K562 (cell line): ENCODE results near the gene AGFG2. TPM values are rescaled to one million over a fixed set of nuclear protein-coding genes. Genes with fewer than 3 reads are reported as not detected.

ENCODE experiments used
- DACH1 ChIP-seq: fragments of 450-650 bp; IDR thresholded peaks from 2 replicates; pipeline ENCODE4 v1.6.1; 2018; ENCODE audit not compliant: partially characterized antibody
- HMGN3 ChIP-seq: IDR thresholded peaks from 2 replicates; pipeline ENCODE4 v1.6.1; 2011; ENCODE audit warnings: borderline replicate concordance, low read depth, mild to moderate bottlenecking, mixed read lengths, low read length; ENCODE audit not compliant: insufficient read length; ENCODE audit errors: extremely low read depth
- MTA2 ChIP-seq: fragments of 450-650 bp; IDR thresholded peaks from 2 replicates; pipeline ENCODE4 v1.6.1; 2016; ENCODE audit warnings: low read depth
- MYC ChIP-seq, 2 experiments: fragments of 250-450 bp in 1 of 2; sonication (Bioruptor Pico) in 1 of 2; IDR thresholded peaks; 2 replicates each; pipeline versions ENCODE4 v1.5.1 to v1.6.1; 2012 to 2021; ENCODE audit warnings: low read depth in 2 of 2, borderline replicate concordance in 1 of 2, improper control_type of control experiment in 1 of 2, low read length in 1 of 2, mild to moderate bottlenecking in 1 of 2, moderate library complexity in 1 of 2
- PRMT5 ChIP-seq: sonication (generic); formaldehyde crosslinking; IDR thresholded peaks from 2 replicates; pipeline ENCODE4 v1.5.0; 2020; ENCODE audit warnings: missing genetic modification reagents
- ZNF232 ChIP-seq: sonication (generic); formaldehyde crosslinking; IDR thresholded peaks from 2 replicates; pipeline ENCODE4 v1.8.0; 2022; ENCODE audit warnings: mild to moderate bottlenecking, missing genetic modification reagents
- ZNF407 ChIP-seq: fragments of 450-650 bp; IDR thresholded peaks from 2 replicates; pipeline ENCODE4 v1.6.1; 2016; ENCODE audit warnings: low read depth
- ZNF518B ChIP-seq: fragments of 250-450 bp; sonication (Bioruptor Pico); IDR thresholded peaks from 2 replicates; pipeline ENCODE4 v1.5.0; 2021; ENCODE audit warnings: mild to moderate bottlenecking, moderate library complexity
- ZNF780A ChIP-seq: fragments of 250-450 bp; sonication (Bioruptor Pico); IDR thresholded peaks from 2 replicates; pipeline ENCODE4 v1.5.0; 2021; ENCODE audit warnings: mild to moderate bottlenecking
- polyA plus RNA-seq, 8 experiments: library from polyadenylated mRNA; depleted of rRNA in 4 of 8; stranded (reverse) in 5 of 8; unstranded in 3 of 8; fragments of >200 nt; fragmentation: Nextera tagmentation in 2 of 8; fragmentation: Illumina TruSeq in 1 of 8; extraction: Ambion mirVana in 2 of 8; extraction: Trizol in 1 of 8; gene quantifications; 2 replicates each; pipeline versions ENCODE4 v1.2.1 to v1.2.3, GENCODE V29; 2011 to 2014; ENCODE audit warnings: inconsistent platforms in 1 of 8, missing spikeins in 1 of 8
- total RNA-seq, 7 experiments: library from RNA; depleted of rRNA in 6 of 7; stranded (reverse); fragments of >200 nt in 6 of 7; fragmentation: Illumina TruSeq in 2 of 7; extraction: Trizol in 2 of 7; gene quantifications; 2 replicates each; pipeline versions ENCODE4 v1.2.1 to v1.2.3, GENCODE V29; 2011 to 2021; ENCODE audit warnings: low replicate concordance in 1 of 7
- TF ChIP-seq, protein P1 (sequence below): sonication (generic); formaldehyde crosslinking; IDR thresholded peaks from 2 replicates; pipeline ENCODE4 v1.8.0; 2023; ENCODE audit warnings: mild to moderate bottlenecking, missing genetic modification reagents
- TF ChIP-seq, protein P2 (sequence below): fragments of 450-650 bp; formaldehyde crosslinking; IDR thresholded peaks from 2 replicates; pipeline ENCODE4 v1.4.0; 2020; ENCODE audit warnings: mild to moderate bottlenecking, moderate library complexity

The AGFG2 gene
- total and polyA plus RNA-seq, 9 of the 15 experiments (the other 6 are each of a cell fraction or from before 2014, with no cell fraction given): 0.31 to 23.1 (median 6.5) TPM

- TF ChIP-seq MYC (IDR thresholded peaks at IDR 0.05; ENCODE audit: low read depth, low read length): no peak
- TF ChIP-seq MYC (CRISPR knock-in tag; IDR thresholded peaks at IDR 0.05; ENCODE audit: borderline replicate concordance, low read depth): no peak
- no peak for TF ChIP-seq ZNF518B
- TF ChIP-seq ZNF780A: no peak
- TF ChIP-seq, protein P1, sequence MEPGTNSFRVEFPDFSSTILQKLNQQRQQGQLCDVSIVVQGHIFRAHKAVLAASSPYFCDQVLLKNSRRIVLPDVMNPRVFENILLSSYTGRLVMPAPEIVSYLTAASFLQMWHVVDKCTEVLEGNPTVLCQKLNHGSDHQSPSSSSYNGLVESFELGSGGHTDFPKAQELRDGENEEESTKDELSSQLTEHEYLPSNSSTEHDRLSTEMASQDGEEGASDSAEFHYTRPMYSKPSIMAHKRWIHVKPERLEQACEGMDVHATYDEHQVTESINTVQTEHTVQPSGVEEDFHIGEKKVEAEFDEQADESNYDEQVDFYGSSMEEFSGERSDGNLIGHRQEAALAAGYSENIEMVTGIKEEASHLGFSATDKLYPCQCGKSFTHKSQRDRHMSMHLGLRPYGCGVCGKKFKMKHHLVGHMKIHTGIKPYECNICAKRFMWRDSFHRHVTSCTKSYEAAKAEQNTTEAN (CRISPR knock-in tag): no peak
- TF ChIP-seq DACH1: peak; percentile 44
- no peak for TF ChIP-seq ZNF232 (CRISPR knock-in tag)
- TF ChIP-seq, protein P2, sequence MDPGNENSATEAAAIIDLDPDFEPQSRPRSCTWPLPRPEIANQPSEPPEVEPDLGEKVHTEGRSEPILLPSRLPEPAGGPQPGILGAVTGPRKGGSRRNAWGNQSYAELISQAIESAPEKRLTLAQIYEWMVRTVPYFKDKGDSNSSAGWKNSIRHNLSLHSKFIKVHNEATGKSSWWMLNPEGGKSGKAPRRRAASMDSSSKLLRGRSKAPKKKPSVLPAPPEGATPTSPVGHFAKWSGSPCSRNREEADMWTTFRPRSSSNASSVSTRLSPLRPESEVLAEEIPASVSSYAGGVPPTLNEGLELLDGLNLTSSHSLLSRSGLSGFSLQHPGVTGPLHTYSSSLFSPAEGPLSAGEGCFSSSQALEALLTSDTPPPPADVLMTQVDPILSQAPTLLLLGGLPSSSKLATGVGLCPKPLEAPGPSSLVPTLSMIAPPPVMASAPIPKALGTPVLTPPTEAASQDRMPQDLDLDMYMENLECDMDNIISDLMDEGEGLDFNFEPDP: no peak
- TF ChIP-seq HMGN3: no peak
- no peak for TF ChIP-seq PRMT5 (CRISPR knock-in tag)
- no peak for TF ChIP-seq MTA2
- TF ChIP-seq ZNF407: no peak
These were observed 6.6 kb upstream of the AGFG2 start (continued) for GRCh38 chr7:100532165-100533022.
